ENCODE measurements around the gene SLC1A1. TPM values are rescaled to one million over a fixed set of nuclear protein-coding genes. Genes with fewer than 3 reads are reported as not detected.

The SLC1A1 gene
- total RNA-seq, 1 experiment from 2014 or later: 8.5 TPM

GRCh38 chr9:4566806-4567205 lies 76.5 kb downstream of the SLC1A1 start (continued):
- TF ChIP-seq, protein P1, sequence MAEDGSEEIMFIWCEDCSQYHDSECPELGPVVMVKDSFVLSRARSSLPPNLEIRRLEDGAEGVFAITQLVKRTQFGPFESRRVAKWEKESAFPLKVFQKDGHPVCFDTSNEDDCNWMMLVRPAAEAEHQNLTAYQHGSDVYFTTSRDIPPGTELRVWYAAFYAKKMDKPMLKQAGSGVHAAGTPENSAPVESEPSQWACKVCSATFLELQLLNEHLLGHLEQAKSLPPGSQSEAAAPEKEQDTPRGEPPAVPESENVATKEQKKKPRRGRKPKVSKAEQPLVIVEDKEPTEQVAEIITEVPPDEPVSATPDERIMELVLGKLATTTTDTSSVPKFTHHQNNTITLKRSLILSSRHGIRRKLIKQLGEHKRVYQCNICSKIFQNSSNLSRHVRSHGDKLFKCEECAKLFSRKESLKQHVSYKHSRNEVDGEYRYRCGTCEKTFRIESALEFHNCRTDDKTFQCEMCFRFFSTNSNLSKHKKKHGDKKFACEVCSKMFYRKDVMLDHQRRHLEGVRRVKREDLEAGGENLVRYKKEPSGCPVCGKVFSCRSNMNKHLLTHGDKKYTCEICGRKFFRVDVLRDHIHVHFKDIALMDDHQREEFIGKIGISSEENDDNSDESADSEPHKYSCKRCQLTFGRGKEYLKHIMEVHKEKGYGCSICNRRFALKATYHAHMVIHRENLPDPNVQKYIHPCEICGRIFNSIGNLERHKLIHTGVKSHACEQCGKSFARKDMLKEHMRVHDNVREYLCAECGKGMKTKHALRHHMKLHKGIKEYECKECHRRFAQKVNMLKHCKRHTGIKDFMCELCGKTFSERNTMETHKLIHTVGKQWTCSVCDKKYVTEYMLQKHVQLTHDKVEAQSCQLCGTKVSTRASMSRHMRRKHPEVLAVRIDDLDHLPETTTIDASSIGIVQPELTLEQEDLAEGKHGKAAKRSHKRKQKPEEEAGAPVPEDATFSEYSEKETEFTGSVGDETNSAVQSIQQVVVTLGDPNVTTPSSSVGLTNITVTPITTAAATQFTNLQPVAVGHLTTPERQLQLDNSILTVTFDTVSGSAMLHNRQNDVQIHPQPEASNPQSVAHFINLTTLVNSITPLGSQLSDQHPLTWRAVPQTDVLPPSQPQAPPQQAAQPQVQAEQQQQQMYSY (CRISPR knock-in tag; IDR thresholded peaks at IDR 0.05): no peak
- TF ChIP-seq E2F4 (CRISPR knock-in tag; IDR thresholded peaks at IDR 0.05; ENCODE audit: borderline replicate concordance, low read depth) (no peak), GRHL2 (CRISPR knock-in tag; IDR thresholded peaks at IDR 0.05; ENCODE audit: insufficient replicate concordance, severe bottlenecking) (no peak), CBFB (CRISPR knock-in tag; IDR thresholded peaks at IDR 0.05; ENCODE audit: low read depth) (no peak)

DNA sequence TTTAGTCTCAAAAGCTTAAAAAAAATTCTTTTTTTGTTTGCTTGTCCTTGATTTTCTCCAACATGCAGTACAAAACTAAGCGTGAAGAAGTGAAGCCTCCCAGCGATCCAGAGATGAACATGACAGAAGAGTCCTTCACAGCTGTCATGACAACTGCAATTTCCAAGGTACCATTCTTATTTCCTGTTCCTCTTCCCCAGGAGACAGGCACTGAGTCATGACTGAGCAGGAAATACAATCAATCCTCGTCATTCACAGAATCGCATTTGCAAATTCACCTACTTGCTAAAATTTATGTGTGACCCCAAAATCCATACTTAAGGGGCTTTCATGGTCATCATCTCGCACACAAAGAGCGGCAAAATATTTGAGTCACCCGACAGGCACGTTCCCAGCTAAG lies 77.3 kb downstream of the SLC1A1 start:
- ChIA-PET POLR2A (interaction anchor here (0.9 kb wide), 1 partner anchor 11 kb away, joined by 3 read pairs; no protein-coding TSS in a partner anchor), CTCF (no interaction called here)
- peaks cover 4% of the 10 kb centered on the region for H3K36me3 Mint-ChIP-seq
- no peaks in the 10 kb centered on the region for H3K27me3 Mint-ChIP-seq (ENCODE audit: low read depth)
- H3K9me3 Mint-ChIP-seq: 0 out of 2 replicates have a peak, but pooled peaks cover 3% of the 10 kb centered on the region
- ATAC-seq (no peak), DNase-seq (ENCODE audit: low spot score) (no peak)
- H3K4me1 Mint-ChIP-seq: no peaks in the 10 kb centered on the region
- no peak overlapping the region for H3K4me3 Mint-ChIP-seq
- no peak overlapping the region for H3K27ac Mint-ChIP-seq
- TF ChIP-seq ZNF423 (CRISPR knock-in tag; IDR thresholded peaks at IDR 0.05) (no peak), SMAD3 (CRISPR knock-in tag; IDR thresholded peaks at IDR 0.05; ENCODE audit: borderline replicate concordance) (no peak), MXD4 (CRISPR knock-in tag; IDR thresholded peaks at IDR 0.05; ENCODE audit: borderline replicate concordance) (no peak), TCF7 (CRISPR knock-in tag; IDR thresholded peaks at IDR 0.05; ENCODE audit: low read depth) (no peak), KAT7 (CRISPR knock-in tag; IDR thresholded peaks at IDR 0.05; ENCODE audit: borderline replicate concordance) (no peak), IRF2 (CRISPR knock-in tag; IDR thresholded peaks at IDR 0.05; ENCODE audit: borderline replicate concordance, low read depth) (no peak), CREB1 (CRISPR knock-in tag; IDR thresholded peaks at IDR 0.05) (no peak), ZNF263 (CRISPR knock-in tag; IDR thresholded peaks at IDR 0.05; ENCODE audit: low read depth) (no peak), ZBTB21 (CRISPR knock-in tag; IDR thresholded peaks at IDR 0.05; ENCODE audit: borderline replicate concordance) (no peak), FOXP4 (CRISPR knock-in tag; IDR thresholded peaks at IDR 0.05) (no peak), SMAD4 (CRISPR knock-in tag; IDR thresholded peaks at IDR 0.05) (no peak)
- TF ChIP-seq, protein P2, sequence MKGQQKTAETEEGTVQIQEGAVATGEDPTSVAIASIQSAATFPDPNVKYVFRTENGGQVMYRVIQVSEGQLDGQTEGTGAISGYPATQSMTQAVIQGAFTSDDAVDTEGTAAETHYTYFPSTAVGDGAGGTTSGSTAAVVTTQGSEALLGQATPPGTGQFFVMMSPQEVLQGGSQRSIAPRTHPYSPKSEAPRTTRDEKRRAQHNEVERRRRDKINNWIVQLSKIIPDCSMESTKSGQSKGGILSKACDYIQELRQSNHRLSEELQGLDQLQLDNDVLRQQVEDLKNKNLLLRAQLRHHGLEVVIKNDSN (CRISPR knock-in tag; IDR thresholded peaks at IDR 0.05): no peak
- TF ChIP-seq, protein P3, sequence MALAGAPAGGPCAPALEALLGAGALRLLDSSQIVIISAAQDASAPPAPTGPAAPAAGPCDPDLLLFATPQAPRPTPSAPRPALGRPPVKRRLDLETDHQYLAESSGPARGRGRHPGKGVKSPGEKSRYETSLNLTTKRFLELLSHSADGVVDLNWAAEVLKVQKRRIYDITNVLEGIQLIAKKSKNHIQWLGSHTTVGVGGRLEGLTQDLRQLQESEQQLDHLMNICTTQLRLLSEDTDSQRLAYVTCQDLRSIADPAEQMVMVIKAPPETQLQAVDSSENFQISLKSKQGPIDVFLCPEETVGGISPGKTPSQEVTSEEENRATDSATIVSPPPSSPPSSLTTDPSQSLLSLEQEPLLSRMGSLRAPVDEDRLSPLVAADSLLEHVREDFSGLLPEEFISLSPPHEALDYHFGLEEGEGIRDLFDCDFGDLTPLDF (CRISPR knock-in tag; IDR thresholded peaks at IDR 0.05): no peak
- TF ChIP-seq, protein P4, sequence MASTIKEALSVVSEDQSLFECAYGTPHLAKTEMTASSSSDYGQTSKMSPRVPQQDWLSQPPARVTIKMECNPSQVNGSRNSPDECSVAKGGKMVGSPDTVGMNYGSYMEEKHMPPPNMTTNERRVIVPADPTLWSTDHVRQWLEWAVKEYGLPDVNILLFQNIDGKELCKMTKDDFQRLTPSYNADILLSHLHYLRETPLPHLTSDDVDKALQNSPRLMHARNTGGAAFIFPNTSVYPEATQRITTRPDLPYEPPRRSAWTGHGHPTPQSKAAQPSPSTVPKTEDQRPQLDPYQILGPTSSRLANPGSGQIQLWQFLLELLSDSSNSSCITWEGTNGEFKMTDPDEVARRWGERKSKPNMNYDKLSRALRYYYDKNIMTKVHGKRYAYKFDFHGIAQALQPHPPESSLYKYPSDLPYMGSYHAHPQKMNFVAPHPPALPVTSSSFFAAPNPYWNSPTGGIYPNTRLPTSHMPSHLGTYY (CRISPR knock-in tag; IDR thresholded peaks at IDR 0.05): no peak
- TF ChIP-seq, protein P5, sequence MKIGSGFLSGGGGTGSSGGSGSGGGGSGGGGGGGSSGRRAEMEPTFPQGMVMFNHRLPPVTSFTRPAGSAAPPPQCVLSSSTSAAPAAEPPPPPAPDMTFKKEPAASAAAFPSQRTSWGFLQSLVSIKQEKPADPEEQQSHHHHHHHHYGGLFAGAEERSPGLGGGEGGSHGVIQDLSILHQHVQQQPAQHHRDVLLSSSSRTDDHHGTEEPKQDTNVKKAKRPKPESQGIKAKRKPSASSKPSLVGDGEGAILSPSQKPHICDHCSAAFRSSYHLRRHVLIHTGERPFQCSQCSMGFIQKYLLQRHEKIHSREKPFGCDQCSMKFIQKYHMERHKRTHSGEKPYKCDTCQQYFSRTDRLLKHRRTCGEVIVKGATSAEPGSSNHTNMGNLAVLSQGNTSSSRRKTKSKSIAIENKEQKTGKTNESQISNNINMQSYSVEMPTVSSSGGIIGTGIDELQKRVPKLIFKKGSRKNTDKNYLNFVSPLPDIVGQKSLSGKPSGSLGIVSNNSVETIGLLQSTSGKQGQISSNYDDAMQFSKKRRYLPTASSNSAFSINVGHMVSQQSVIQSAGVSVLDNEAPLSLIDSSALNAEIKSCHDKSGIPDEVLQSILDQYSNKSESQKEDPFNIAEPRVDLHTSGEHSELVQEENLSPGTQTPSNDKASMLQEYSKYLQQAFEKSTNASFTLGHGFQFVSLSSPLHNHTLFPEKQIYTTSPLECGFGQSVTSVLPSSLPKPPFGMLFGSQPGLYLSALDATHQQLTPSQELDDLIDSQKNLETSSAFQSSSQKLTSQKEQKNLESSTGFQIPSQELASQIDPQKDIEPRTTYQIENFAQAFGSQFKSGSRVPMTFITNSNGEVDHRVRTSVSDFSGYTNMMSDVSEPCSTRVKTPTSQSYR (CRISPR knock-in tag; IDR thresholded peaks at IDR 0.05): no peak
